ENCODE measurements around the gene GDF10. TPM values are rescaled to one million over a fixed set of nuclear protein-coding genes. Genes with fewer than 3 reads are reported as not detected.
A peak's percentile ranks its signal among the peaks of the same experiment; 100 is the strongest.

GDF10 gene
- total RNA-seq, 4 donors from 2014 or later = 0.35 TPM; not detected in 3

GRCh38 chr10:47254611-47255010 is 45.4 kb upstream of the GDF10 start:
- no peaks in the 10 kb centered on the region for H3K36me3 ChIP-seq
- no peak for TF ChIP-seq POLR2A (IDR thresholded peaks at IDR 0.05)
- TF ChIP-seq CTCF (IDR thresholded peaks at IDR 0.05) = no peak
- H3K27ac ChIP-seq = no peak overlapping the region
- H3K9me3 ChIP-seq = no peaks in the 10 kb centered on the region
- H3K4me3 ChIP-seq = no peak overlapping the region
- H3K27me3 ChIP-seq = no peaks in the 10 kb centered on the region
- H3K4me1 ChIP-seq = peaks cover 0 to 12% (median 6%) of the 10 kb centered on the region in 4 donors
- DNase-seq = no peak

DNA sequence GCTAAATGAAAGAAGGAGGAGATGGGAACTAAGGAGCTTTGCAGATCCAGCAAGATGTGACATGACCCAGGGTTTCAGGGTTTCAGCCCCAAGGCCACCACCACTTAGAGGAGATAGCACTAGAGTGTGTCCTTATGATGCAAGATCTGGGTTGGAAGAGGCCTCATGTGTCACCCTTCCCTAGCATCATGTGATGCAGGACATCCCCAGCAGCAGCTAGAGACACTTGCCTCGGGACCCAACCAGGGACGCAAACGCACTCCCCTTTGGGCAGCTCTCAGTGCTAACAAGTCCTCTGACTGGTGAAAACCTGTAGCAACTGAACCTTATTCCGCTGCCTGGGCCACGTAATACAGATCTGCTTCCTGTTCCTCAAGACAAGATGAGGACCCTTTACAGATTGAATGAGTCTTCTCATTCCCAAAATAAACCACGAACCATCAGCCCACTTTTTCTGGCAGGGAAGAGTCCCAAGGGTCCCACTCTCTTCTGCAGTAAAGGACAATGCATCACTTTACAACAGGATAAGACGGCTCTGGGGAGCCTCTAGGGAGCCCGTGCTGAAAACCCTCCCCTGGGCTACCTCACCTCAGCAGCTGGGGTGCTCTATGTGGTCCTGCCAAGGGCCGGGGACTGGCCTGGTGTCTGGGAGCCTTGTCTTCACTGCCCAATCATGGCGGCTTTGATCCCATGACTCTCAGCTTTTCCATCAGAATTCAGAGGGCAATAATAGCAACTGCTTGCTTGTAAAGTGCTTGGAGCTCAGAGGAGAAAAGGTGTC is 44.8 kb upstream of the GDF10 start:
- DNase-seq = no peak
- Histone ChIP-seq H3K36me3 (no peaks in the 10 kb centered on the region), H3K4me1 (peaks cover 0 to 12% (median 6%) of the 10 kb centered on the region in 4 donors), H3K27ac (no peak overlapping the region), H3K9me3 (no peaks in the 10 kb centered on the region), H3K27me3 (no peaks in the 10 kb centered on the region), H3K4me3 (no peak overlapping the region)
- no peak for TF ChIP-seq CTCF (IDR thresholded peaks at IDR 0.05)
- no peak for TF ChIP-seq POLR2A (IDR thresholded peaks at IDR 0.05)

DNA sequence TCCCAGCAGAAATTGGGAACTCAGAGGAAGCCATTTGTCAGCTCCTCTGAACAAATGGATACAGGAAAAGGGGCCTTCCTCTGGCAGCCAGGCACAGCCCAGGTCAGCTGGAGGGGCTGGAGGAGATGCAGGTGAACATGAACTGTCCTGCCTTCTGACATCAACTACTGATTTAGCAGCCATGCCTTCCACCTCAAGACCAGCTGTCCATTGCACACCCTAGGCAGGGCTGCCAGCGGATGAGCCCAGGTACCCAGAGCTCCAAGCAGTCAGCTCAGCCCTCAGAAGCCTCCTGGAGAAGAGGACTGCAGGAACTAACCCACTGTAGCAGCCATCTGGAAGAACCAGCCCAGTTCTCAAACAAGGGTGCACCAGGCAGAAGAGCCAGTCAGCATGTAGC is 44.1 kb upstream of the GDF10 start:
- Histone ChIP-seq H3K27ac (no peak overlapping the region), H3K9me3 (no peaks in the 10 kb centered on the region), H3K27me3 (no peaks in the 10 kb centered on the region), H3K36me3 (no peaks in the 10 kb centered on the region), H3K4me1 (peaks cover 0 to 19% (median 6%) of the 10 kb centered on the region in 4 donors), H3K4me3 (no peak overlapping the region)
- no peak for TF ChIP-seq CTCF (IDR thresholded peaks at IDR 0.05)
- no peak for TF ChIP-seq POLR2A (IDR thresholded peaks at IDR 0.05)
- DNase-seq = no peak

GRCh38 chr10:47256751-47257336 is 43.2 kb upstream of the GDF10 start:
- Histone ChIP-seq H3K27ac (peak overlapping the region in 3 of 4 donors; percentile 27 to 76 (median 59)), H3K27me3 (no peaks in the 10 kb centered on the region), H3K4me3 (no peak overlapping the region), H3K4me1 (peaks cover 0 to 26% (median 7%) of the 10 kb centered on the region in 4 donors), H3K36me3 (no peaks in the 10 kb centered on the region), H3K9me3 (no peaks in the 10 kb centered on the region)
- TF ChIP-seq POLR2A (IDR thresholded peaks at IDR 0.05) = no peak
- no peak for TF ChIP-seq CTCF (IDR thresholded peaks at IDR 0.05)
- DNase-seq = no peak

DNA sequence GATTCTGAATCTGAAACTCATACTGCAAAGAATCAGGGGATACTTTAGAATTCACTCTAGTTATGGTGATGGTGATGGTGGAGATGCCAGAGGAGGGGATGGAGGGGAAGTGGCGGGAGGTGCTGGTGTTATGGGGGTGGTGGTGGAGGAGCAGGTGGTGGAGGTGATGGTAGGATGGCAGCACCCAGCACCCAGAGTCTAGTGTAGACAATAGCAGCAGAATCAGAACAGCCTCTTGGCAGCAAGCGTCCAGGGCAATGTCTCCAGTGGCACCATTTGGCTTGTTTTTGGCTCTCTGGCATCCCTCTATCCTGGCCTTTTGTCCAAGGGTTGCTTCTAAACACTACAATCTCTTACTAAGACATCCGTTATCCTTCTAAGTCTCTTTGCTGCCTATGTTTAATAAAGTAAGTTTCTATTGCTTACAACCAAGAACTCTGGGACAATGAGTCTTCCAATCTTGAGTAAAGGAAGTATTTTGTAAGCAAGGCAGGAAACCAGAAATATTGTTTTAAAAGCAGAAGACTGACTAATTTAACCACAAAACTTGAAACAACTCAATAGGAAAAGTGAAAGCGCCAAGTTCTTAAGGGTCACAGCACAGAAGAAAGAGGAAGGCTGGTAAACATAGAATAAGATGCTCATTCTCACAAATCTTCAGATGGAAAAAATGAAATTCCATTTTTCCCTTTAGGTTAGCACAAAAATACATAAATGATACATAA is 42.4 kb upstream of the GDF10 start:
- H3K27me3 ChIP-seq = no peaks in the 10 kb centered on the region
- DNase-seq = no peak
- H3K4me3 ChIP-seq = no peak overlapping the region
- no peaks in the 10 kb centered on the region for H3K36me3 ChIP-seq
- H3K27ac ChIP-seq = peak overlapping the region in 3 of 4 donors; percentile 49 to 76 (median 59)
- no peak for TF ChIP-seq CTCF (IDR thresholded peaks at IDR 0.05)
- no peak for TF ChIP-seq POLR2A (IDR thresholded peaks at IDR 0.05)
- no peaks in the 10 kb centered on the region for H3K9me3 ChIP-seq
- H3K4me1 ChIP-seq = peaks cover 0 to 26% (median 7%) of the 10 kb centered on the region in 4 donors
